ENCODE data around the gene GPR153.

Gene GPR153

DNA sequence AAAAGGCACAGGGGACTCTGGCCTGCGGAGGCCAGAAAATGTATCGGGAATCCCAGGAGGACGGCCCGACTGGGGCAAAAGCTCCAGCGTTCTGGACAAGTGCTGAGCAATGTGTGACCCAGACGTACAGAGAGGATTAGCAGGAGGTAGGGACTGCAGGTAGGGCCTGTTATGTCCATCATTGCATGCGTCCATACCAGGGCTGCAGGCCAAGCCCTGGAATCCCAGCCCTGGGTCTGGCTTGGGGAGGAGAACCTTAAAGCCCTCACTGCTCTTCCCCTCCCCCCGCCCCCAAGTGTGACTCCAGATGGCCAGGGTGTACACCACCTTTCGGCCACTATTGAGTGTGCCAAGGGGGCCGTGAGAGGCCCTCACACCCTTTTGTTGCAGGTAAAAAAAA lies 53.0 kb downstream of the GPR153 start:
- DNase-seq, result no peak
- Histone ChIP-seq H3K36me3 (replicated peaks) (peaks cover 13% of the 10 kb centered on the region), H3K27ac (no peak overlapping the region), H3K27me3 (replicated peaks) (no peaks in the 10 kb centered on the region), H3K4me3 (ENCODE audit: low read depth, low read length) (no peak overlapping the region)
- no peak for TF ChIP-seq CTCF (IDR thresholded peaks at IDR 0.05; ENCODE audit: low read depth, low read length, missing control alignments)
- in situ Hi-C loops (cut with HindIII; ENCODE audit: low pct_ligation_motif_present, low sequenced_read_pairs), result no loop called here

GRCh38 chr1:6207075-6207885 lies 53.6 kb downstream of the GPR153 start:
- TF ChIP-seq CTCF (IDR thresholded peaks at IDR 0.05; ENCODE audit: low read depth, low read length, missing control alignments), result no peak
- in situ Hi-C loops (cut with HindIII; ENCODE audit: low pct_ligation_motif_present, low sequenced_read_pairs), result no loop called here
- Histone ChIP-seq H3K36me3 (replicated peaks) (peaks cover 9% of the 10 kb centered on the region), H3K27me3 (replicated peaks) (no peaks in the 10 kb centered on the region), H3K4me3 (ENCODE audit: low read depth, low read length) (peak overlapping the region; percentile 67), H3K27ac (no peak overlapping the region)
- DNase-seq, result no peak

- Histone ChIP-seq H3K36me3 (replicated peaks) (peaks cover 6% of the 10 kb centered on the region), H3K27ac (no peak overlapping the region), H3K27me3 (replicated peaks) (no peaks in the 10 kb centered on the region), H3K4me3 (ENCODE audit: low read depth, low read length) (peak overlapping the region; percentile 67)
- no peak for TF ChIP-seq CTCF (IDR thresholded peaks at IDR 0.05; ENCODE audit: low read depth, low read length, missing control alignments)
- DNase-seq, result no peak
- in situ Hi-C loops (cut with HindIII; ENCODE audit: low pct_ligation_motif_present, low sequenced_read_pairs), result no loop called here
Measured at GRCh38 chr1:6206520-6206855, 54.4 kb downstream of the GPR153 start.

DNA sequence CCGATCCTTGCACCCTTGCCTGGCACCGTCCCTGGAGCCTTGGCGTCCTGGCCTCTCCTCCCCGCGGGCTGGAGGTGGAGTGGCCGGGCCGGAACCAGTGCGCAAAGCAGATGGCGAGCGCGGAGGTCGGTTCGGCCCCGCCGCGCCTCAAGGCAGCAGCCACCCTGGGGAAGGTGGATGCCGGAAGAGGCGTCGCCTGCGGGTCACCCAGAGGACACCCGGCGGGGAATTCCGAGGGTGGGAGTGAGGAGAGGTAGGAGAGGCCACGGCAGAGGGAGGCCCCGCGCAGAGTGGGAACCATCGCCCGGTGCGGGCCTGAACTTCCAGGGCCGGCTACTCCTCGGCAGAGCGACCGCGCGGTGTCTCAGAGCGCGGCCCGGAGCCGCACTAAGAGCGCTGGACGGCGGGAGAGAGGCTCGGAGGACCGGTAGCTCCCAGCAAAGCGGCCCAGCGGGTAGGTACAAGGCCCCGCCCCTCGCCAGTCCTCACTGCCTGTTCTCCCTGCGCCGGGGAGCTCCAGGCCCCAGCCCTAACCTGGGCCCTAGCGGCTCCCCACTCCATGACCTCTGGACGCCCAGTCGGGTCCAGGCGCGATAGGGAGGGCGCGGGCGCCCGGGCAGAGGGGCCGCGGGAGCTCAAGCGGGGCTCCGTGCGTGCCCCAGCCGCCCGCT lies 54.9 kb downstream of the GPR153 start, which contains the start of gene RNF207:
TSS of gene RNF207 (plus strand) at position 271 of the 671 bp plus-strand sequence. CDS start 417 bp downstream, outside the sequence.
- peak; percentile 54 for DNase-seq
- H3K36me3 ChIP-seq (replicated peaks), result peaks cover 4% of the 10 kb centered on the region
- peak within 1 kb of the TSS; percentile 80 for H3K27ac ChIP-seq
- in situ Hi-C loops (cut with HindIII; ENCODE audit: low pct_ligation_motif_present, low sequenced_read_pairs), result no loop called here
- no peaks in the 10 kb centered on the region for H3K27me3 ChIP-seq (replicated peaks)
- H3K4me3 ChIP-seq (ENCODE audit: low read depth, low read length), result peak within 1 kb of the TSS; percentile 67
- TF ChIP-seq CTCF (IDR thresholded peaks at IDR 0.05; ENCODE audit: low read depth, low read length, missing control alignments), result no peak

- H3K27me3 ChIP-seq (replicated peaks), result no peaks in the 10 kb centered on the region
- no peak for DNase-seq
- TF ChIP-seq CTCF (IDR thresholded peaks at IDR 0.05; ENCODE audit: low read depth, low read length, missing control alignments), result no peak
- H3K27ac ChIP-seq, result no peak overlapping the region
- in situ Hi-C loops (cut with HindIII; ENCODE audit: low pct_ligation_motif_present, low sequenced_read_pairs), result no loop called here
- peaks cover 3% of the 10 kb centered on the region for H3K36me3 ChIP-seq (replicated peaks)
- no peak overlapping the region for H3K4me3 ChIP-seq (ENCODE audit: low read depth, low read length)
Measured at GRCh38 chr1:6202256-6202655, 58.6 kb downstream of the GPR153 start.

All from brain microvascular endothelial cell (primary cell).